Neural cell (in vitro differentiated cells): ENCODE data around the gene GOLGA8A. TPM values are rescaled to one million over a fixed set of nuclear protein-coding genes. Genes with fewer than 3 reads are reported as not detected.

ENCODE experiments used
- H2AFZ ChIP-seq: fragments of 200-600, 300-800 bp; sonication (generic), shearing (Covaris generic); 2 replicates; pipeline ENCODE4 v1.6.0; 2014; ENCODE audit warnings: low read depth, mild to moderate bottlenecking, antibody characterized with exemption, low read length, moderate library complexity
- H3F3A ChIP-seq: fragments of 200-600 bp; shearing (Covaris generic); 2 replicates; pipeline ENCODE4 v1.6.1; 2016; ENCODE audit warnings: mild to moderate bottlenecking, moderate library complexity, mixed read lengths, antibody characterized with exemption, low read length; ENCODE audit not compliant: insufficient read depth, poor library complexity, severe bottlenecking
- H3K27ac ChIP-seq: fragments of 200-600, 300-800 bp; sonication (generic), shearing (Covaris generic); 2 replicates; pipeline ENCODE4 v1.5.1; 2014; ENCODE audit warnings: mild to moderate bottlenecking, low read length, moderate library complexity
- H3K27me3 ChIP-seq: fragments of 300-800, 200-600 bp; sonication (generic), shearing (Covaris generic); 2 replicates; pipeline ENCODE4 v1.6.0; 2014; ENCODE audit warnings: mild to moderate bottlenecking, low read depth, low read length, moderate library complexity; ENCODE audit not compliant: insufficient read depth
- H3K36me3 ChIP-seq: fragments of 300-800, 200-600 bp; sonication (generic), shearing (Covaris generic); 2 replicates; pipeline ENCODE4 v1.5.1; 2014; ENCODE audit warnings: mild to moderate bottlenecking, antibody characterized with exemption, low read length, moderate library complexity; ENCODE audit not compliant: insufficient read depth
- H3K4me2 ChIP-seq: fragments of 300-800, 200-600 bp; sonication (generic), shearing (Covaris generic); 2 replicates; pipeline ENCODE4 v1.6.0; 2014; ENCODE audit warnings: mild to moderate bottlenecking, low read length
- H3K4me3 ChIP-seq: fragments of 300-800, 200-600 bp; sonication (generic), shearing (Covaris generic); 2 replicates; pipeline ENCODE4 v1.5.1; 2014; ENCODE audit warnings: mild to moderate bottlenecking, low read length, moderate library complexity
- H3K79me2 ChIP-seq: fragments of 200-600 bp; shearing (Covaris generic); replicated peaks from 2 replicates; pipeline ENCODE4 v1.6.0; 2014; ENCODE audit warnings: mild to moderate bottlenecking, low read length, moderate library complexity; ENCODE audit not compliant: insufficient read depth
- H3K9ac ChIP-seq: fragments of 300-800, 200-600 bp; sonication (generic), shearing (Covaris generic); 2 replicates; pipeline ENCODE4 v1.6.1; 2016; ENCODE audit warnings: mild to moderate bottlenecking, low read length, mixed read lengths
- H3K9me2 ChIP-seq: fragments of 200-600 bp; shearing (Covaris generic); 2 replicates; pipeline ENCODE4 v1.6.1; 2016; ENCODE audit warnings: mild to moderate bottlenecking, low read length, mixed read lengths; ENCODE audit not compliant: insufficient read depth
- H3K9me3 ChIP-seq: fragments of 200-600, 300-800 bp; sonication (generic), shearing (Covaris generic); 2 replicates; pipeline ENCODE4 v1.6.1; 2016; ENCODE audit warnings: mild to moderate bottlenecking, mixed run types, low read length, moderate library complexity, mixed read lengths
- H4K20me1 ChIP-seq: fragments of 200-600 bp; shearing (Covaris generic); 2 replicates; pipeline ENCODE4 v1.6.1; 2016; ENCODE audit warnings: mild to moderate bottlenecking, mixed run types; ENCODE audit not compliant: insufficient read depth
- CTCF ChIP-seq: fragments of 450-650 bp; IDR thresholded peaks from 2 replicates; pipeline ENCODE4 v1.5.1; 2014; ENCODE audit warnings: antibody characterized with exemption, mild to moderate bottlenecking, moderate library complexity; ENCODE audit not compliant: poor library complexity, severe bottlenecking
- EP300 ChIP-seq: fragments of 450-650 bp; conservative IDR thresholded peaks from 2 replicates; pipeline ENCODE4 v1.6.1; 2014; ENCODE audit warnings: antibody characterized with exemption, mild to moderate bottlenecking, moderate library complexity; ENCODE audit not compliant: poor library complexity, severe bottlenecking
- EZH2 ChIP-seq: fragments of 200-600, 300-800 bp; shearing (Covaris generic), sonication (generic); IDR thresholded peaks from 2 replicates; pipeline ENCODE4 v1.6.1; 2014; ENCODE audit warnings: antibody characterized with exemption, low read length, borderline replicate concordance, mild to moderate bottlenecking; ENCODE audit not compliant: insufficient read depth, poor library complexity, severe bottlenecking
- MXI1 ChIP-seq: fragments of 450-650 bp; conservative IDR thresholded peaks from 2 replicates; pipeline ENCODE4 v1.6.1; 2014; ENCODE audit warnings: antibody characterized with exemption, mild to moderate bottlenecking; ENCODE audit not compliant: poor library complexity, severe bottlenecking
- POLR2AphosphoS5 ChIP-seq: IDR thresholded peaks from 2 replicates; pipeline ENCODE4 v1.6.1; 2012
- RAD21 ChIP-seq: fragments of 450-650 bp; conservative IDR thresholded peaks from 2 replicates; pipeline ENCODE4 v1.6.1; 2014; ENCODE audit warnings: antibody characterized with exemption, mild to moderate bottlenecking, moderate library complexity
- REST ChIP-seq: IDR thresholded peaks from 2 replicates; pipeline ENCODE4 v1.6.1; 2012; ENCODE audit warnings: borderline replicate concordance
- SMC3 ChIP-seq: fragments of 450-650 bp; conservative IDR thresholded peaks from 2 replicates; pipeline ENCODE4 v1.6.1; 2014; ENCODE audit warnings: antibody characterized with exemption, mild to moderate bottlenecking, moderate library complexity; ENCODE audit not compliant: poor library complexity
- TAF1 ChIP-seq: IDR thresholded peaks from 2 replicates; pipeline ENCODE4 v1.6.1; 2012; ENCODE audit warnings: low read depth
- polyA plus RNA-seq: library from polyadenylated mRNA; depleted of rRNA; stranded (reverse); fragments of >200 nt; gene quantifications from 2 replicates; pipeline ENCODE4 v1.2.3, GENCODE V29; 2014

GOLGA8A gene
- polyA plus RNA-seq, 1 donor from 2014 or later, result 214 TPM

GRCh38 chr15:34456658-34457057, 19.1 kb upstream of the GOLGA8A start:
- H4K20me1 ChIP-seq, result no peaks in the 10 kb centered on the region
- H3K4me2 ChIP-seq, result no peak overlapping the region
- H3K9ac ChIP-seq, result no peak overlapping the region

GRCh38 chr15:34442891-34443290, 5.3 kb upstream of the GOLGA8A start:
- no peaks in the 10 kb centered on the region for H4K20me1 ChIP-seq
- H2AFZ ChIP-seq, result no peak overlapping the region
- H3K9ac ChIP-seq, result no peak overlapping the region
- H3K36me3 ChIP-seq, result no peaks in the 10 kb centered on the region
- no peak overlapping the region for H3K4me3 ChIP-seq
- no peak overlapping the region for H3K27ac ChIP-seq
- no peaks in the 10 kb centered on the region for H3K79me2 ChIP-seq
- no peaks in the 10 kb centered on the region for H3F3A ChIP-seq
- no peaks in the 10 kb centered on the region for H3K27me3 ChIP-seq
- no peaks in the 10 kb centered on the region for H3K9me3 ChIP-seq
- no peaks in the 10 kb centered on the region for H3K9me2 ChIP-seq
- no peak overlapping the region for H3K4me2 ChIP-seq
- TF ChIP-seq EZH2 (no peak), MXI1 (no peak), REST (no peak), CTCF (no peak), SMC3 (no peak), EP300 (no peak)

More at GRCh38 chr15:34456658-34457057, 19.1 kb upstream of the GOLGA8A start:
- no peak overlapping the region for H2AFZ ChIP-seq
- H3K27me3 ChIP-seq, result no peaks in the 10 kb centered on the region
- TF ChIP-seq RAD21 (no peak), EP300 (no peak), CTCF (no peak), SMC3 (no peak), TAF1 (no peak), MXI1 (no peak), POLR2AphosphoS5 (no peak), EZH2 (no peak), REST (no peak)
- no peaks in the 10 kb centered on the region for H3K9me3 ChIP-seq
- H3K79me2 ChIP-seq, result no peaks in the 10 kb centered on the region
- H3K36me3 ChIP-seq, result no peaks in the 10 kb centered on the region
- H3K9me2 ChIP-seq, result no peaks in the 10 kb centered on the region
- no peaks in the 10 kb centered on the region for H3F3A ChIP-seq
- no peak overlapping the region for H3K4me3 ChIP-seq
- H3K27ac ChIP-seq, result no peak overlapping the region
